ENCODE measurements around the gene CELF2.

CELF2 gene

DNA sequence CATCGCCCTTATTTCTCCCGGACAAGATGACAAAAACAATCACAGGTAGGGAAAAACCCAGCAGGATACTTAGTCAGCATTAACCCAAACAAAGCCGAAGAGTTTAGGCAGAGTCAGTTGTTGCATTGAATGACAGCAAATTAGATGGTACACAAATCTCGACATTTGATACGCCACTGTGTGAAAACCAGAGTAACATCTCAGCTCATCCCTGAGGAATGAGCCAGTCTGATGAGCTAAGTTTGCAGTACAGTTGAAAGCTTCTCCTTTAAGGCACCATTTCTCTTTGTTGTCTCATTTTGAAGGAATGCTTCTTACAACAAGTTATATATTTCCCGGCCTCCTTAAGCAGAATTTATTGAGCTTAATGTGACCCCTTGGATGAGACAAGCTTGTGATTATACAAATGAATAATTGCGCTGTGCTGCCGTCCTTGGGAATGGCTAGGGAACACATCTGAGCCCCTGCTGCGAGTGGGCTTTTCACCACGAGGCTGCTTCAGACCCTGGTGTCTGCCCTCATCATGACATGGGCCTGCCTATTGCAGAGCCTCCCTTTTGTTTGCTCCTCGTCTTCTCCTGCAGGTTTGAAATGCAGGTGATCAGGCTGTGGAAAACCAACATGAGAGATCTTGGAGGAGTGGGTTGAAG, 137.3 kb downstream of the CELF2 start:
- POLR2A ChIA-PET (ENCODE audit: low non-redundant PET) = no interaction called here
- H3K27ac ChIP-seq = no peak overlapping the region
- CTCF ChIA-PET = no interaction called here
- TF ChIP-seq CTCF (conservative IDR thresholded peaks at IDR 0.05; ENCODE audit: low read depth) = no peak
- DNase-seq (ENCODE audit: low spot score) = no peak

DNA sequence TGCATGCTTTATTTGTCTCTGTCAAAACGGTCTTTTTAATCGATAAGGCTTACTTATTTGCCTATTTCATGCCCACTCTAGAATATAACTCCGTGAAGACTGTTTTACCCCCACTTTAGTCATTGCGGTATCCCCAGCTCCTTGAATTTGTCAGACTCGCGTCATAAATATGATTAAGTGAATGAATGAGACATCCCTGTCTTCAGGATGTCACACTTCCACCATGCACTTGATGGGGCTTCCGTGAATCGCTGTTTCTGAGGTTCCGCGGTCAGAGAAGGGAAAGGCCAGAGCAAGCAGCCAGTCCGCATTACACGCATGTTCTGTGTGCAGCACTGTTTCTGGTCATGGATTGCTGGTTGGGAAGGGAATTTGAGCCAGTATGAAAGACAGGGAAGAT, 138.8 kb downstream of the CELF2 start:
- DNase-seq (ENCODE audit: low spot score) = no peak
- ChIA-PET CTCF (no interaction called here), POLR2A (ENCODE audit: low non-redundant PET) (no interaction called here)
- H3K27ac ChIP-seq = no peak overlapping the region
- no peak for TF ChIP-seq CTCF (conservative IDR thresholded peaks at IDR 0.05; ENCODE audit: low read depth)

DNA sequence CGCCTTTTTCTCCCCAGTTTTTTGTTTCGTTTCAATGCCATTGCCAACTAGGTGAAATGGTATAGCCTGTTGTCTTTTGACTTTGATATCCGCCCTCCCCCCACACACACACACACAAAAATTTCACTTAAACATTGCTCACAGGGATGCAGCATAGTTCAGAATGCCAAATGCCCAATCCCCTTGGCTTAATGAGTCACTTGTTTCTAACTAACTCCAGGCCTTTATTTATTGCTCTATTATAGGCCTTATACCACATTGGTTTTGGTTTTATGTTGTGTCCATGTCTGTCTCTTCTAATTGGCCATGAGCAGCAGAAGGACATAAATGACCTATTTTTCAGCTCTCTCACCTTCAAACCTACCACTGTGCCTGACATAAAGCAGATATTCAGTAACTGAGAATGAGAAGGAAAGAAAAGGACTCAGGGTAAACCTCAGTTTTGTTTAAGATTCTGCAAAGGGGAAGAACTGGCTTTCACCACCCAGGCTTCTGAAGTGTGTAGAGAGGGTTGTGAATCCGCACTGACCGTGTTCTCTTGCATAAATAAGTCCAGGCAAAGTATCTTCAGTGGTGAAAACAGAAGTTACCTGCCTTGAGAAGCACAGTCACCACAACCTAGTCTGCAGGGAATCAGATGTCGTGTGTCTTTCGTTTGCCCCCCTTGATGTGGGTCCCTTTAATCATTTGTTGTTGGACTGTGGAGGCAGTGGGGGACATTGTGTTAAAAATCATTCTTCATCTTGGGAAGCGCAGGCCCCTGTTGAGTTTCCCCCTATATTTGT, 139.8 kb downstream of the CELF2 start:
- ChIA-PET CTCF (no interaction called here), POLR2A (ENCODE audit: low non-redundant PET) (no interaction called here)
- TF ChIP-seq CTCF (conservative IDR thresholded peaks at IDR 0.05; ENCODE audit: low read depth) = no peak

DNA sequence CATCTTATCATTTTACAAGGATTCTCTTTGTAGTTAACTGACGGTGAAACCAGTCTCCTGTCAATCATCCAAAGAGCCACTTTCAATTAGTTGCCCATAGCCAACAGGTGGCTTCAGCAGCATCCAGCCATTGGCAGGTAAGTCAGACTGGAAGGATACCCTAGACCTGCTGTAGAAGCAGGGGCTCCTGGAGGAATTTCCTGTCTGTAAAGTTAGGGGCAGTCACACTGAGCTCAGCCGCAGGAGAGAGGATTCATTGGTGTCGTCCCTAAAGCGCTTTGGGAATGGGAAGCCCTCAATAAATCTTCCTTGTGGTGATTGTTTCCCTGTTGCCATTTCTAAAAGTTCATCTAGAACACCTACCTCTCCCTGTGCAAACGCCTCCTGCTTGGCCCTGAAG, 140.4 kb downstream of the CELF2 start:
- ChIA-PET CTCF (no interaction called here), POLR2A (ENCODE audit: low non-redundant PET) (no interaction called here)
- TF ChIP-seq CTCF (conservative IDR thresholded peaks at IDR 0.05; ENCODE audit: low read depth) = no peak
- no peak overlapping the region for H3K27ac ChIP-seq
- DNase-seq (ENCODE audit: low spot score) = no peak

More for the DNA sequence above, 139.8 kb downstream of the CELF2 start:
- H3K27ac ChIP-seq = no peak overlapping the region
- DNase-seq (ENCODE audit: low spot score) = no peak

DNA sequence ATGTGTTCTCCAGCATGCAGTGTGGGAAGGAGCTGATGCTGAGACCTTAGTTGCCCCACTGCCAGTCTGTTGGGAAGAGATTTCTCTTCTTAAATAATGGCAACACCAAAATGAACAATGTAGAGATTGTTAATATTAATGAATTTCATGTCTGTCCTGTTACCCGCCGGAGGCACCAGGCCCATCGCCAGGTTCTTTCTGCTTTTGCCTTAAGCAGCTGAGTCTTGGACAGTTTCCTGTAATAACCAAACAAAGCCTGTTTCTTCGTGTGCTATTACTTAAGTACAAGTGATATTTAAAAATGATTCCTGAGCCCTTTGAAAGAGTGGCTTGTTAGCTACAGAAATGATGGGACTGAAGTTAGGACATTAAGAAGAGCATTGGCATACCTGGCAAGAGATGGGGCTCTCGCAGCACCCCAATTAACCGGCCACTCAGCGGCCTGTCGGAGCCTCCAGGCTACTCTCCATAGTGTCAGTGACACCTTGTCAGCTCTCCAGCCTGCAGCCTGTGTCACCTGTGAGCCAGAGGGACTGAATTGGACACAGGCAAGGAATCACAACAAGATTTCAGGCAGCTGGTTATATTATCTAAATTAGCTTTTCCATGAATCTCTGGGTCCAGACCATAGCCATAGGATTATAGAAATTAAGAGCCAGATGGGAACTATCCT, 142.0 kb downstream of the CELF2 start:
- CTCF ChIA-PET = interaction anchor here (0.6 kb wide), 1 partner anchor 352 kb away, joined by 3 read pairs; no protein-coding TSS in a partner anchor
- no peak overlapping the region for H3K27ac ChIP-seq
- POLR2A ChIA-PET (ENCODE audit: low non-redundant PET) = no interaction called here
- TF ChIP-seq CTCF (conservative IDR thresholded peaks at IDR 0.05; ENCODE audit: low read depth) = no peak
- no peak for DNase-seq (ENCODE audit: low spot score)

GRCh38 chr10:11161096-11161495, 143.4 kb downstream of the CELF2 start:
- ChIA-PET POLR2A (ENCODE audit: low non-redundant PET) (no interaction called here), CTCF (no interaction called here)
- no peak for DNase-seq (ENCODE audit: low spot score)
- TF ChIP-seq CTCF (conservative IDR thresholded peaks at IDR 0.05; ENCODE audit: low read depth) = no peak
- no peak overlapping the region for H3K27ac ChIP-seq

All from RWPE1 (cell line).